Stimulated activated CD8-positive, alpha-beta memory T cell treated with anti-CD3 and anti-CD28 coated beads, Interleukin-12 subunit alpha, Interleukin-12 subunit beta, amount 100 ng/mL, for 24 hours (primary cell): ENCODE results near the gene CNGA1.
"Not testable (repeated sequence)": the region's sequence is repeated elsewhere in the genome, so short reads cannot be mapped to it uniquely, and the experiment has no call there.

ENCODE experiments used
- DNase-seq: peaks from one replicate; pipeline ENCODE4 v3.0.0-alpha.2; 2020; ENCODE audit errors: extremely low read depth

Gene CNGA1

DNA sequence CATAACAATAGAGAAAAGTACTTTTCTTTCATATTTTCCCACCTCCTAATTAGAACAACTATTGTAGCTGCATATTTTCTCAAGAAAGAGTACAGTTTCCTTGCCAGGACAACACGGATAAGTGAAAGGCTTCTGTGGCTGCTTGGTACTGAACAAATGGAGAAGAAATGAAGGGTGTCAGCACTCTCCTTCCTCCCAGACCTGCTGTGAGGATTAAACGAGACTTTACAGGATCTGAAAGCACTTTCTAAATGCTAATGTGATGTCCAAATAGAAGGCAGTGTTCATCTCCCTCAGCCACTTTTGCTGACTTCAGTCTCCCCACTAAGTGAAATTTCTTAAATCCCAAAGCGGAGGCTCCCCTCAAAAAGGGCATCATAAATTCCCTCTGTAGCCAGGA, 14.0 kb upstream of the CNGA1 start:
- no peak for DNase-seq

DNA sequence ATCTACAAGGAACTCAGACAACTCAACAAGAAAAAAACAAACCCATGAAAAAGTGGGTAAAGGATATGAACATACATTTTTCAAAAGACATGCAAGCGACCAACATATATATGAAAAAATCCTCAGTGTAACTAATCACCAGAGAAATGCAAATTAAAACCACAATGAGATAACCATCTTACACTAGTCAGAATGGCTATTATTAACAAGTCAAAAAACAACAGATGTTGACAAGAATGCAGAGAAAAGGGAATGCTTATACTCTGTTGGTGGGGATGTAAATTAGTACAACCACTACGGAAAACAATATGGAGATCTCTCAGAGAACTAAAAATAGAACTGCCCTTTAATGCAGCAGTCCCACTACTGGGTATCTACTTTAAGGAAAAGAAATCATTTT, 12.2 kb upstream of the CNGA1 start:
- no peak for DNase-seq

DNA sequence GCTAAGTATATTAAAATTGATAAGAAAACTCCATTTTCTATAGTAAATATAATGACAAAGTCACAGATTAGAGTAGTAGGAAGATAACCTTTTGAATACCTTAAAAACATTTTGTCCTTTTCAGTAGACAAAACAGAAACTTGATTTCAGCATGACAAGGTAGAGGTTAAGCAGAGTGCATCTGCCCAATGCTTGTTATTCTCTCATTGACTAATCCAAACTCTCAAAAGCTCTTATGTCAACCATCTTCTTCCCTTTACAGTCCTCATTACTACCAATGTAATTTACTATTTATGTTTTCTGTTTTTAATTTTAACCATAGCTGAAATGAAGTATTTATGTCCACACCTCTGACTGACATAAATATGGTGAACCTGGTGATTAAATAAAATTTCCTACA, 11.2 kb upstream of the CNGA1 start:
- no peak for DNase-seq

DNA sequence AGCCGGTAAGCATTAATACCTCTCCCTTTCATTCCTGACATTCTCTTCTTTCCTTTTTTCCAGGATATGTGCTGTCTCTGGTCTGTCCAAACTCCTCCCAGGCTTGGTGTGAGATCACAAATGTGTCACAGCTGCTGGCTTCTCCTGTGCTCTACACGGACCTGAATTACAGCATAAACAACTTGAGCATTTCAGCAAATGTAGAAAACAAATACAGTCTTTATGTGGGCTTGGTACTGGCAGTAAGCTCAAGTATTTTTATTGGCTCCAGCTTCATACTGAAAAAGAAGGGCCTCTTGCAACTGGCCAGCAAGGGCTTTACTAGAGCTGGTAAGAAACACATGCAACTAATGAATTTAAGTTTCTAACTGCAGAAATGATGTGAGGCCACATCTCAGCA, 8.5 kb upstream of the CNGA1 start:
- no peak for DNase-seq

DNA sequence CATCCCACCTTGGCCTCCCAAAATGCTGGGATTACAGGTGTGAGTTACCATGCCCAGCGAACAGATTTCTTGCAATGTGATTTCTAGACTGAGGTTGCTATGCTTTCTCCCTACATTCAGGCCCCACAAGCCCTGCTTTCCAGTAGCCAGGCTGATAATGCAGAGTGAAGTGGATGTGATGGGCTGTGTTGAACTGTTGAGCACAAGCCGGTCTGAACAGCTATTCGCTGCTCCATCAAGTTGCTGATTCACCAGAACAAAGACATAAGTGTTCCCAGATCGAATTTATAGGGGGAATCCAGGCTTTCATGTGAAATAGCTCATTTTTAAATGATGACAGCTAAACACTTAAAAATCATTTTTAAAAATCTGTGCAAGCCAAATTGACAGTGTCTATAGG, 8.0 kb upstream of the CNGA1 start:
- no peak for DNase-seq

DNA sequence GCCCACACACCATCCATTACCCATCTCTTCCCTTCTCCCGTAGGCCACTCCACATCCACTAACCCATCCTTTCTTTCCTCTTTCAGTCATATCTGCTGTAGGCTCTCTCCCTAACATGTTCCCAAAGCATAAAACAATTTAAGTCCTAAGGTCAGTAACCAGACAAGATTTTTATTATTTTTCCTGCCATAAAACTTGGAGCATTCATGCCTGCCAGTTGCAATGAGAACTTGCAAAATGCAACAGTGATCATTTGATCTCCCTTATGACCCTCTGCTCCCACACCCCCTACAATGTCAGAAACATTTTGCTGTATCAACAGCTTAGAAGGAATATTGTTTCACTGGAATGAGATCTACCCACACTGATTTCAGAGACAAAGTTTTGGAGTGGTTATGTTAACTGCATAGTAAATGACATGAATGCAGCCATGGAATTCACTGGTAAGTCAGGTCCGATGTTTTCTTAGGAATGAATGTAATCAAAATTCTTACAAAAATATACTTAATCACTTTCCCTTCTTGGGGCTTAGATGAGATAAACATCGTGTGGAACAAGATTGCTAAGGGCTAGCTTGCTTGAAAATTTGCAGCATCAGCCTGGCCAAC, 5.8 kb upstream of the CNGA1 start:
- DNase-seq: no peak

DNA sequence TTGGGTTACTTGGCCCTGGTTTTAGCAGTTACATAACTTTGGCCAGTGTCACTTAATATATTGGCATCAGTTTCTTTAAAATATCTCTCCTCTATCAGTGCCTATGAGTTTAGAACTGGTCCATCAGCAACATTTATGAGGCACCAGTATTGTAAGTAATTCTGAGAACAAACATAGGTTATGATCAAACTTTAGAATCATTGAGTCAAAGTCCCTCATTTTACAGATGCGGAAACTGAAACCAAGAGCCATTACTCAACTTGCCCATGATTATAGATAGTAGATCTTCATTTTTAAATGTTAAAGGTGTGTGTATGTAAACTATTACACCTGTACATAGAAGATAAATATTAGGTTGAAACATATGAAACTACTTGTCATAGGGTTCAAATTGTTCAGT, 4.6 kb upstream of the CNGA1 start:
- no peak for DNase-seq

DNA sequence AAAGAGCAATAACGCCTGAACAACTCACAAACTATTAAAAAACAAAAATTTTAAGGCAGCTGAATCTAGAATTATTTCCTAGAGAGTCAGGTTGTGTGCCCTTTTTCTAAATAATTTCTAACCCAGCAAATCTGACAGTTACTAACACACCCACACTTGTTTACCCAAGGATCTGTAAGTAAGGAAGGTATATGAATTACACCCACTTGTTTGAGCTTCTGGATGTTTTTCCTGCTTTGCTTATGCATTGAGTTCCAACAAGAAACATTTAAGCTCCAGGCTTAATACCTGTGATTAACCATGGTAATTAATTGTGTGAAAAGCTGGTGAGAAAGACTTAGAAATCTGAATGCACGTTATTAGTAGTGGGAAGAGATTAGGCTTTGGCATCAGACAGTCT, 1.6 kb upstream of the CNGA1 start:
- no peak for DNase-seq

DNA sequence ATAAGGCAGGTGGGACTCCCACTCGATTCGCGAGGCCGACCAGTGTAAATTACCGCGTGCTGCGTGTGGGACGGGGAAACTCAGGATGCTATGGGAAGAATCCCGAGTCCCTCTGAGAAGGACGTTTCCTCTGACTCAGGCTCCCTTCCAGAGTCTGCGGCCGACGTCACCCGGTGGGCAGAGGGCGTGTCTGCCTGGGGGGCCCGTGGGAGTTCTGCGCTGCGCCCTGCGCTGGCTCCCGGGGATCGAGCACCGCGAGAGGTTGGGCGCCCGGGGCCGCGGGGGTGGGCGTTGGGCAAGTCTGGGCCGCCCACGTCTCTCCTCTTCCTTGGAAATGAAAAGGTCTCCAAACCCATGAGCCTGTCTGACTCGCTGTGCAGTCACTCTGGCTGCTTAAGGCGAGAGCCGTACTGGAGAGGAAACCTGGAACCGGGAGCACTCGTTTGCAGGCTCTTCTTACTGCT, 659 bp upstream of the CNGA1 start:
- DNase-seq: peak; percentile 5

DNA sequence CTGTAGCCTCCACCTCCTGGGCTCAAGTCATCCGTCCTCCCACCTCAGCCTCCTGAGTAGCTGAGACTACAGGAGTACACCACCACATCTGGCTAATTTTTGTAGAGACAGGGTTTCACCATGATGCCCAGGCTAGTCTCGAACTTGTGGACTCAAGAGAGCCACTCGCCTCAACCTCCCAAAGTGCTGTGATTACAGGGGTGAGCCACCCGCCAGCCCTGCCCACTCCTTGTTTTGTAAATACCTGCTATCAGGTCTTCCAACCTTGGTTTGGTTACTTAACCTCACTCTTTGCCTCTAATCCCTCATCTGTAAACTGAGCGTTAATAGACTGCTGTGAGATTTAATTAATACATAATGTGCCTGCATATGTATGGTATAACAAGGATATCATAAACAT, 803 bp downstream of the CNGA1 start:
- DNase-seq: no peak

DNA sequence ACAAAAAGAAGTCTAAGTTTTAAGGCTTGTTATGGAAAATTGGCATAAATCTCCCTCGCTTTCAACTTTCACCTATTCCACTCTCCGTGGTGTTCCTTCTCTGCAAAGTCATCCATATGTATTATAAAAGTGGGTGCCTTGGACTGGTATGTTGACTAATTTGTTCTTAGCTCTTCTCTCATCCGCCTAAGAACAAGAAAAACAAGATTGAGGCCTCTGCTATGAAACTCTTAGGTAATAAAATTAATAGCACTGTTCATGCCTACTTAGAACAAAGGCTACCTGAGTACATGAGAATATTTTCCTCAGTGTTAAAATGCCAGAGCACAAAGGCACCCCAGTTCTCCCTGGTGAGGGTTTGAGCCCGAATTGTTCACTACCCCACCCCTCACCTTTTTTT, 1.3 kb downstream of the CNGA1 start:
- no peak for DNase-seq

DNA sequence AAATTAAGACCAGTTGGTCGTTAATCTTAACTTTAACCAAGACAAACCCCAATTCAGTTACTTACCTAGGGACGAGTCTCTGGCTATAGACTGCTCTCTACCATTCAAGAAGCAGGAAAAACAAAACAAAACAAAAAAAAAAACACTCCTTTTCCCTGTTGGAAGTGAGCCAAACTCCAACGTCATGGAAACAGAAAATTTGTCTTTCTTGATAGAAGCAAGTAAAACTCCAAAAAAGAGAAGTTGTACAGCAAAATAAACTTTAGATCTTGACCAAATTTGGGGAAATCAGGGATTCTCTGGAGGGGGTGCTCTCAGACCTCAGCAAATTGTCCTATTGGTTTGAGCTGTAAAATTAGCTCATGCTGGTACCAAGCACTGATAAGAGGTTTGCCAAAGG, 3.7 kb downstream of the CNGA1 start:
- no peak for DNase-seq

DNA sequence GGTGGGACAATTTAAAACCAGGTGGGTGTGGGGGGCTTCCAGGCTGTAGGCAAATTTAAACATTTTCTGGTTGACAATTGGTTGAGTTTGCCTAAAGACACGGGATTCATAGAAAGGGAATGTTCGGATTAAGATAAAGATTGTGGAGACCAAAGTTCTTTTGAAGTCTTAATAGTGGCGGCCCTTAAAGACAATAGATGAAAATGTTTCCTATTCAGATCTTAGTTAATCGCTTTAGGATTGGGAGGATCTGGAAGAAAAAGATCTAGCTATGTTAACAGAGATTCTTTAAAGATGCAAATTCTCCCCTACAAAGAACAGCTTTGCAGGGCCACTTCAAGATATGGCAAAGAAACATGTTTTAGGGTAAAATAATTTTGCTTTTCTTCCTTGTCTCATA, 4.8 kb downstream of the CNGA1 start:
- no peak for DNase-seq

DNA sequence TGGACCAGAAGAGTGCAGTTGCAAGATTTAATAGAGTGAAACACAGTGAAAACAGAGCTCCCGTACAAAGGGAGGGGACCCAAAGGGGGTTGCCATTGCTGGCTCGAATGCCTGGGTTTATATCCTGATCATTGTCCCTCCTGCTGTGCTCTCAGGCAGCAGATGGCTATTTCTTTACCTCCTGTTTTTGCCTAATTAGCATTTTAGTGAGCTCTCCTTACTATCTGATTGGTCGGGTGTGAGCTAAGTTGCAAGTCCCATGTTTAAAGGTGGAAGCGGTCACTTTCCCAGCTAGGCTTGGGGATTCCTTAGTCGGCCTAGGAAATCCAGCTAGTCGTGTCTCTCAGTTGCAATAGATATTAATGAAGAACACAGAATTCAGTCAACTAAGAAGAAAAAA, 5.6 kb downstream of the CNGA1 start:
- DNase-seq: not testable (repeated sequence)

DNA sequence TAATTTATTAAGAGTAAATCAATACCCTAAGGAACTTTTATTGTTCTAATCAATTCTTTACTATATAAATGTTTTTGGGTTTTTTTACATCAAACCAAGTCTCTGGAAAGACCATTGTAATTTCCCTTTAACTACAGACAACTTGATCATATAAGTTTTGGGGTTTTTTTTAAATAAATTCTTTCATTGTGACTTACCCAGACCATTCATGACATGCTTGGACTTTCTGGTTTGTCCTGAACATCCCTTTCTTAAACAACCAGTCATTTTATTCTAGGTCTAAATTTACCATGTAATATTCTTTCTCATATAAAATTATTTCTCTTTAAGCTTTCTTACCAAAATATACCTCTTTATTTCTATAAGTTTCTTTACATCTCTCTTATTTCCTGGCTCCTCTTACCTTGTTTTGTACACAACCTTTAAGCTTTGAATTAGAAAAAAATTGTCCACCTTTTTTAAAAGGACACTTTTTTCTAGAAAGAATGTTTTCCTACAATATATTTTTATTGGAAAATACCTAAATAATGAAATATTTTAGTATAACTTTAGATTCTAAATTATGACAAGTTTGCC, 8.4 kb downstream of the CNGA1 start:
- no peak for DNase-seq

DNA sequence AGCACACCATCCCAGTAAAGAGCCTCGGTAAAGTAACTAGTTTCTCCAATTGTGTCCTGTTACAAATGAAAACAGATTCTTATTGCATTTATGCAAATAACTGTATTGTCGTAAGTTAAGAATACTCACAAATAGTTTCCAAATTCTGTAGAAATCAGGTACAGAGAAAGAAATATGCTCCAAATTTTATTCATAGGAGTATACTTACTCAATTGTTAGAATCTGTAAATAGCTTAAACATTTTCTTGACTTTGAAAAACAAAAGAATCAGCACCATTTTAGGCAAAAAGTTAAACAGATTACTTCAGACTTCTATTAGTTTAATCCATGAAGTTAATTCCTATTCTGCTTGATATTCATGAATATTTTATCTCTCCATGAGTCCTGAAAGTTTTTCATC, 10.7 kb downstream of the CNGA1 start:
- DNase-seq: no peak

DNA sequence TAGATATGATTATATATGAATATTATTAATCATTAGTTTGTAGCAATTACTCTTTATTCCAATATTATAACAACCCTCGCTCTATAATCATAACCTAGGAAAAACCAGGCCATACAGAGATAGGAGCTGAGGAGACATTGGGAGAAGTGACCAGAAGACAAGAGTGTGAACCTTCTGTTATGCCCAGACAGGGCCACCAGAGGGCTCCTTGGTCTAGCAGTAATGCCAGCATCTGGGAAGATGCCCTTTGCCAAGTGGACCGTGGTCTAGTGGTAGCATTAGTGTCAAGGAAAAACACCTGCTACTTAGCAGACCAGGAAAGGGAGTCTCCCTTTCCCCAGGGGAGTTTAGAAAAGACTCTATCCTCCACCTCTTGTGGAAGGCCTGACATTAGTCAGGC, 12.9 kb downstream of the CNGA1 start:
- DNase-seq: not testable (repeated sequence)

DNA sequence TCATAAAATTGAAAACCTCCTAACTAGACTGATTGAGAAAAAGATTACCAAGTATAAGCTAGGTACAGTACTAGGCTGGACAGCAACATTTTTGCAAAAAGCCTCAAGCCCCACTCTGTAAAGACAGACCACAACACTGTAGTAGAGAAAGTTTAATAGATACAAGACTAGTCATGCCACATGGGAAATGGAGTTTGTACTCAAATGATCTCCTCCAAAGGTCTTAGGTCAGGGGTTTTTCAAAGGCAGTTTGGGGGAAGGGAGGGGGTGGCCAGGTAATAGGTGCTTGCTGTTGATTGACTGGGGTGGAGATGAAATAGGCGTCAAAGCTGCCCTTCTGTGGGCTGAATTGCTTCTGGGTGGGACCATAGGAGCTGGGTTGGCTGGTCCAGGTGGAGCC, 14.2 kb downstream of the CNGA1 start:
- DNase-seq: no peak

DNA sequence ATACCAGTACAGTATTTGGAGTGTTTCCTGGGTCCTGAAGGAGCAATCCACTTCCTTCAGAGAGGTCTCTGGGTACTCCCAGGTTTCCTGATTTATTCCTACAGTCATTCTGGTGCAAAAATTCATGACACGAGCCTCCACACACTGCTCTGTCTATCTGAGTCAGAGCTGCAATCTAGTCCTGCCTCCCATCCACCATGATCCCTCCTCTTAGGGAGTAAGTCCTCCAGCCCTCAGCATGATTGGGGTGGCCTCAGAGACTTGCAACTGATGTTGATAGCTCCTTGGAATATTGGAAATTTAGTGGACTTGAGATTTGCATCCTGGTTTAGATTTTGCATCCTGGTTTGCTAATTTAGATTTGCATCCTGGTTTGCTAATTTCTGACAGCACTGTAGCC, 20.5 kb downstream of the CNGA1 start:
- no peak for DNase-seq

DNA sequence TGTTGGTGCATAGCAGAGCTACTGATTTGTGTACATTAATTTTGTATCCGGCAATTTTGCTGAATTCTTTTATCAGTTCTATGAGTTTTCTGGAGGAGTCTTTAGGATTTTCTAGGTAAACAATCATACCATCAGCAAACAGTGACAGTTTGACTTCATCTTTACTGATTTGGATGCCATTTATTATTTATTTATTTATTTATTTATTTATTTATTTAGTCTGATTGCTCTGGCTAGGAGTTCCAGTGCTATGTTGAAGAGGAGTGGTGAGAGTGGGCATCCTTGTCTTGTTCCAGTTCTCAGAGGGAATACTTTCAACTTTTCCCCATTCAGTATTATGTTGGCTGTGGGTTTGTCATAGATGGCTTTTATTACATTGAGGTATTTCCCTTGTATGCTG, 24.0 kb downstream of the CNGA1 start:
- DNase-seq: not testable (repeated sequence)

DNA sequence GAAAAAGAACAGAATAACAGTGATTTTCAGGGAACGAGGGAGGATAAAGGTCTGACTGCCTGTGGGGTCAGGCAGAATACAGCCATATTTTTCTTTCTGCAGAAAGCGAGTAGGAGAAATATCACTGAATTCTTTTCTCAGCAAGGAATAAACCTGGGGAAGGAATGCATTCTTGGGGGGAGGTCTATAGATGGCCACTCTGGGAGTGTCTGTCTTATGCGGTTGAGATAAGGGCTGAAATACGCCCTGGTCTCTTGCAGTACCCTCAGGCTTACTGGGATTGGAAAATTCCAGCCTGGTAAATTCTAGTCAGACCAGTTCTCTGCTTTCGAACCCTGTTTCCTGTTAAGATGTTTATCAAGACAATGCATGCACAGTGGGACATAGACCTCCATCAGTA, 26.3 kb downstream of the CNGA1 start:
- no peak for DNase-seq

DNA sequence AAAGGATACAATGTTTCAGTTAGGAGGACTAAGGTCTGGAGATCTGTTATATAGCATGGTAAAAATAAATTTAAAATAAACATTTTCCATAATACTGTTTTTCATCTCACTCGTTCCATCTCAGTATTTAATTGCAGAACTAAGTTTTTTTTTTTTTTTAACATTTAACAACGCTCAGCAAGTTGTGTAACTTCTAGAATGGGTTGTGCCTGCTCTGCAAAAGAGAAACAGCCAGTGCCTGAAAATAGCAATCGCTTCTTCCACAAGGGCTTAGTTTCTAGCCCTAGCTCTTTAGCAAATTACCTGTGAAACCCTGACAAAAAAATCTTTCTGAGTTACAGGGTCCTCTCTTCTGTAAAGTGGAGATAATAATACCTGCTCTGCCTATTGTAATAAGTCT, 41.9 kb downstream of the CNGA1 start:
- no peak for DNase-seq

DNA sequence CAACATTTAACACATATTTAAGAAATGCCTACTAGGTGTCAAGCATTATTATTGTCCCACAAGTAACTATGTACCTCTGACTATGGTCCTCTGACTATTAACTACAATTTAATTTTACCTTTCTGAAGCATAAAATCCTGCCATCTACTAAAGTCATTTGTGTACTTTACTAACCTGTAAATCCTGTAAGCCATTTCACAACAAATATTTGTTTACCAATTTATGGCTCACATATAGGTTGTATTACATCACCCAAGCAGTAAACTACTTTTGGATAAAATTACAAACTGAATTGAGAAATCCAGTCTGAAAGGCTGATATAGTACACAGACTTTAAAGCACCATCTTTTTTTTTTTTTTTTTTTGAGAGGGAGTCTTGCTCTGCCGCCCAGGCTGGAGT, 43.8 kb downstream of the CNGA1 start:
- DNase-seq: no peak

DNA sequence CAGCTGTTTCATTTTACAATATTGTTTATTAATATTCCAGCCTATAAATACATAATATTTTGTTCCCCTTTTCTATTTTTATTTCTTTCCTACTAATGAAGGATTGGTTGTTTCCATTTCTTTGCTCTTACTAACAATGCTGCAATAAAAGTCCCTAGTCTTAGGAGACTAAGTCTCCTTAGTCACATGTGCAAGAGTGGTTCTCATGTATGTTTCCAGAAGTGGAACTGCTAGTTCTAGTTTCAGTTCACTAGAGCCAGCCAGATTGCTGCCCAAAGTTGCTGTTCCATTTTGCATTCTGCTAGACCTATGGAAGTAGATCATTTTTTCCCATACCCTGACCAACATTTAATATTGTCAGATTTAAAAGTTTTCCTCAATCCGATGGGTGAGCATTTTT, 44.3 kb downstream of the CNGA1 start:
- DNase-seq: no peak
